Astrocyte (in vitro differentiated cells and primary cell): ENCODE measurements around the gene IQCB1. TPM values are rescaled to one million over a fixed set of nuclear protein-coding genes. Genes with fewer than 3 reads are reported as not detected.
A peak's percentile ranks its signal among the peaks of the same experiment; 100 is the strongest.
"Not testable (repeated sequence)": the region's sequence is repeated elsewhere in the genome, so short reads cannot be mapped to it uniquely, and the experiment has no call there.

ENCODE experiments used
- DNase-seq: peaks from one replicate; pipeline ENCODE4 v3.0.0-alpha.2; 2010; ENCODE audit warnings: low read depth
- FAIRE-seq: peaks from 2 replicates; lab custom pipeline; 2011; peaks lifted over from hg19 to GRCh38; lab: Jason Lieb, UNC
- H2AFZ ChIP-seq: 2 replicates; pipeline ENCODE4 v1.6.0; 2012; ENCODE audit warnings: low read depth, low read length, inconsistent platforms
- H3K27ac ChIP-seq: 2 replicates; pipeline ENCODE4 v1.5.1; 2011; ENCODE audit warnings: low read depth, low read length, inconsistent platforms
- H3K27me3 ChIP-seq: 2 replicates; pipeline ENCODE4 v1.6.0; 2011; ENCODE audit warnings: low read length, inconsistent platforms; ENCODE audit not compliant: insufficient read depth
- H3K36me3 ChIP-seq: 2 replicates; pipeline ENCODE4 v1.5.1; 2011; ENCODE audit warnings: low read length, inconsistent platforms; ENCODE audit not compliant: insufficient read depth
- H3K4me1 ChIP-seq: 2 replicates; pipeline ENCODE4 v1.5.1; 2011; ENCODE audit warnings: low read length, inconsistent platforms; ENCODE audit not compliant: insufficient read depth
- H3K4me2 ChIP-seq: 2 replicates; pipeline ENCODE4 v1.6.0; 2012; ENCODE audit warnings: low read length, inconsistent platforms
- H3K4me3 ChIP-seq: 2 replicates; pipeline ENCODE4 v1.5.1; 2011; ENCODE audit warnings: low read depth, mild to moderate bottlenecking, low read length, inconsistent platforms; ENCODE audit not compliant: insufficient read depth
- H3K79me2 ChIP-seq: 2 replicates; pipeline ENCODE4 v1.6.0; 2012; ENCODE audit warnings: mild to moderate bottlenecking, low read length, inconsistent platforms; ENCODE audit not compliant: insufficient read depth
- H3K9ac ChIP-seq: 2 replicates; pipeline ENCODE4 v1.6.0; 2012; ENCODE audit warnings: mild to moderate bottlenecking, low read length, inconsistent platforms
- H3K9me3 ChIP-seq: 2 replicates; pipeline ENCODE4 v1.5.1; 2012; ENCODE audit warnings: low read depth, mild to moderate bottlenecking, low read length, inconsistent platforms; ENCODE audit not compliant: insufficient read depth
- H4K20me1 ChIP-seq: 2 replicates; pipeline ENCODE4 v1.6.0; 2012; ENCODE audit warnings: low read length, inconsistent platforms; ENCODE audit not compliant: insufficient read depth
- H3K27ac Mint-ChIP-seq: one replicate; pipeline ENCODE4 v1.8.0; 2021; ENCODE audit warnings: mild to moderate bottlenecking, mixed read lengths; ENCODE audit not compliant: unreplicated experiment
- H3K27me3 Mint-ChIP-seq: one replicate; pipeline ENCODE4 v1.8.0; 2021; ENCODE audit warnings: low read depth, mixed read lengths; ENCODE audit not compliant: unreplicated experiment
- H3K36me3 Mint-ChIP-seq: one replicate; pipeline ENCODE4 v1.8.0; 2021; ENCODE audit warnings: low read depth, mixed read lengths; ENCODE audit not compliant: unreplicated experiment
- H3K4me1 Mint-ChIP-seq: one replicate; pipeline ENCODE4 v1.8.0; 2021; ENCODE audit warnings: low read depth, mixed read lengths; ENCODE audit not compliant: unreplicated experiment
- H3K4me3 Mint-ChIP-seq: one replicate; pipeline ENCODE4 v1.8.0; 2021; ENCODE audit warnings: mild to moderate bottlenecking, moderate library complexity, mixed read lengths; ENCODE audit not compliant: unreplicated experiment
- H3K9me3 Mint-ChIP-seq: one replicate; pipeline ENCODE4 v1.8.0; 2021; ENCODE audit warnings: mild to moderate bottlenecking, mixed read lengths; ENCODE audit not compliant: unreplicated experiment
- EZH2 ChIP-seq: IDR thresholded peaks from 2 replicates; pipeline ENCODE4 v1.6.1; 2012; ENCODE audit warnings: mild to moderate bottlenecking, low read length, inconsistent platforms; ENCODE audit not compliant: insufficient read depth
- total RNA-seq: library from RNA; stranded (reverse); gene quantifications from 2 replicates; pipeline ENCODE4 v1.2.1, GENCODE V29; 2021
- TF ChIP-seq, protein P1 (sequence below): IDR thresholded peaks from 2 replicates; pipeline ENCODE4 v1.5.1; 2011; ENCODE audit warnings: low read depth, mild to moderate bottlenecking, inconsistent platforms, low read length, moderate library complexity; ENCODE audit not compliant: insufficient read depth

The IQCB1 gene
- total RNA-seq, 1 donor from 2014 or later = 13.8 TPM

DNA sequence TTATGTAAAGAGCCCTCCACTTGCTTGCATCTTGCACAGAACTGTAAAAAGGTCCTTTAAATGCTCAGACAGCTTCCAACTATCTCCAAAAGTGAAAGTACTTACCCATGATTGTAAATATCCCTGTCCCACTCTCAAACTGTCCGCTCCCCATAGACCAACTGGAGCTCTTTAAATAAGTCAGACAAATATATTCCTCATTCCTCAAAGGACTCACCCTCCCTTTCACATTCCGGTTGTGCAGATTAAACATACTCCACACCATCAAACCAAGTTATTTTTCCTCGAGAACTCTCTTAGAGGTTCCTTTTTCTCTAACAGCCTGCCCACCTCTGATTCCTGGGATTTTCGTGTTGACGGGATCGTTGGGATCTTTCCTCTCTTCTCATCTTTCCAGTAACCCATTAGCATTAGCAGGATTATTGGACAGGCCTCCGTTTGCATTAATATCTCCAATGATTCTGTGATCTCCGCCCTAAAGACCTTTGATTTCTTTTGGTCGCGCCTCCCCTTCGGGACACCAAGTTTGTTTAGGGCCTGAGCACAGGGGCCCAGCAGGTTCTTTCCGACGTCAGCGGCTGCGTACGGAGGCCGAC is 86.1 kb downstream of the IQCB1 start:
- H3K9ac ChIP-seq = peak overlapping the region; percentile 98
- H4K20me1 ChIP-seq = peaks cover 29% of the 10 kb centered on the region
- no peaks in the 10 kb centered on the region for H3K27me3 ChIP-seq
- peak overlapping the region; percentile 93 for H3K4me2 ChIP-seq
- Mint-ChIP-seq H3K36me3 (no peaks in the 10 kb centered on the region), H3K27ac (no peak overlapping the region), H3K27me3 (no peaks in the 10 kb centered on the region), H3K4me3 (no peak overlapping the region), H3K4me1 (peaks cover 4% of the 10 kb centered on the region), H3K9me3 (no peaks in the 10 kb centered on the region)
- FAIRE-seq = no peak
- H3K9me3 ChIP-seq = no peaks in the 10 kb centered on the region
- H3K27ac ChIP-seq = peak overlapping the region; percentile 96
- peak overlapping the region; percentile 87 for H3K4me3 ChIP-seq
- H3K4me1 ChIP-seq = peaks cover 13% of the 10 kb centered on the region
- DNase-seq = no peak
- H2AFZ ChIP-seq = peak overlapping the region; percentile 78
- TF ChIP-seq, protein P1, sequence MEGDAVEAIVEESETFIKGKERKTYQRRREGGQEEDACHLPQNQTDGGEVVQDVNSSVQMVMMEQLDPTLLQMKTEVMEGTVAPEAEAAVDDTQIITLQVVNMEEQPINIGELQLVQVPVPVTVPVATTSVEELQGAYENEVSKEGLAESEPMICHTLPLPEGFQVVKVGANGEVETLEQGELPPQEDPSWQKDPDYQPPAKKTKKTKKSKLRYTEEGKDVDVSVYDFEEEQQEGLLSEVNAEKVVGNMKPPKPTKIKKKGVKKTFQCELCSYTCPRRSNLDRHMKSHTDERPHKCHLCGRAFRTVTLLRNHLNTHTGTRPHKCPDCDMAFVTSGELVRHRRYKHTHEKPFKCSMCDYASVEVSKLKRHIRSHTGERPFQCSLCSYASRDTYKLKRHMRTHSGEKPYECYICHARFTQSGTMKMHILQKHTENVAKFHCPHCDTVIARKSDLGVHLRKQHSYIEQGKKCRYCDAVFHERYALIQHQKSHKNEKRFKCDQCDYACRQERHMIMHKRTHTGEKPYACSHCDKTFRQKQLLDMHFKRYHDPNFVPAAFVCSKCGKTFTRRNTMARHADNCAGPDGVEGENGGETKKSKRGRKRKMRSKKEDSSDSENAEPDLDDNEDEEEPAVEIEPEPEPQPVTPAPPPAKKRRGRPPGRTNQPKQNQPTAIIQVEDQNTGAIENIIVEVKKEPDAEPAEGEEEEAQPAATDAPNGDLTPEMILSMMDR = no peak
- TF ChIP-seq EZH2 = no peak
- H3K36me3 ChIP-seq = no peaks in the 10 kb centered on the region
- peaks cover 55% of the 10 kb centered on the region for H3K79me2 ChIP-seq

DNA sequence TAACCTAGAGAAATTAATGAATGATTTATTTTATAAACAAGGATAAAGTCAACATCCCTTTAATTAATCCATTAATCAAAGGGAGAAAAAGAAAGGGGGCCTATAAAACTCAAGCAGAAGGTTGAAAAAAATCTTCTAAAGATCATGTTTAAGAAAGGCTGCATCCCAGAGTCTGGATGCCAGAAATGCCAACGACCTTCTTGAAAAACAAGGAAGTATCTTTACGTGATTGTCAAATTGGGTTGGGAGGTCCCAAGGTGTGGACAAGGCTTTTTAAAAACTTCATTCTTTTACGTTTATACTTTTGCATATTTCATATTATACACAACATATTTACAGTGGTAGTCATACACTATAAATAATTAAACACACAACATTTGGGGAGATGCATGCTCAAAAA is 86.9 kb downstream of the IQCB1 start:
- Histone ChIP-seq H3K4me1 (peaks cover 13% of the 10 kb centered on the region), H3K9me3 (no peaks in the 10 kb centered on the region), H4K20me1 (peaks cover 33% of the 10 kb centered on the region), H3K79me2 (peaks cover 63% of the 10 kb centered on the region), H3K27ac (peak overlapping the region; percentile 96), H3K36me3 (no peaks in the 10 kb centered on the region), H2AFZ (no peak overlapping the region), H3K9ac (peak overlapping the region; percentile 98), H3K4me3 (peak overlapping the region; percentile 87), H3K4me2 (peak overlapping the region; percentile 93), H3K27me3 (no peaks in the 10 kb centered on the region)
- Mint-ChIP-seq H3K4me3 (no peak overlapping the region), H3K27ac (peak overlapping the region; percentile 78), H3K9me3 (no peaks in the 10 kb centered on the region), H3K27me3 (no peaks in the 10 kb centered on the region), H3K36me3 (no peaks in the 10 kb centered on the region), H3K4me1 (peaks cover 4% of the 10 kb centered on the region)
- no peak for FAIRE-seq
- no peak for DNase-seq
- no peak for TF ChIP-seq EZH2
- TF ChIP-seq, protein P1 = no peak

DNA sequence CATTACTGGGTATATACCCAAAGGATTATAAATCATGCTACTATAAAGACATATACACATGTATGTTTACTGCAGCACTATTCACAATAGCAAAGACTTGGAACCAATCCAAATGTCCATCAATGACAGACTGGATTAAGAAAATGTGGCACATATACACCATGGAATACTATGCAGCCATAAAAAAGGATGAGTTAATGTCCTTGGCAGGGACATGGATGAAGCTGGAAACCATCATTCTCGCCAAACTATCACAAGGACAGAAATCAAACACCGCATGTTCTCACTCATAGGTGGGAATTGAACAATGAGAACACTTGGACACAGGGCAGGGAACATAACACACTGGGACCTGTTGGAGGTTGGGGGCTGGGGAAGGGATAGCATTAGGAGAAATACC is 91.8 kb downstream of the IQCB1 start:
- H3K9me3 Mint-ChIP-seq, H2AFZ ChIP-seq, H3K36me3 ChIP-seq, H3K4me1 ChIP-seq, H3K4me3 Mint-ChIP-seq, H3K27me3 ChIP-seq, H3K4me2 ChIP-seq, DNase-seq, H3K4me1 Mint-ChIP-seq, H3K27me3 Mint-ChIP-seq, H3K4me3 ChIP-seq, FAIRE-seq, H3K27ac Mint-ChIP-seq, H3K9me3 ChIP-seq, H3K9ac ChIP-seq, H3K27ac ChIP-seq: not testable (repeated sequence)
- peaks cover 66% of the 10 kb centered on the region for H4K20me1 ChIP-seq
- H3K79me2 ChIP-seq = peaks cover 93% of the 10 kb centered on the region
- peaks cover 12% of the 10 kb centered on the region for H3K36me3 Mint-ChIP-seq
